Measurements from ENCODE around the gene CPM. TPM values are rescaled to one million over a fixed set of nuclear protein-coding genes. Genes with fewer than 3 reads are reported as not detected.

CPM gene
- total RNA-seq, 1 experiment from 2014 or later: 0.96 TPM

- TF ChIP-seq TEAD4 (CRISPR knock-in tag; IDR thresholded peaks at IDR 0.05) (no peak), ATF2 (CRISPR knock-in tag; IDR thresholded peaks at IDR 0.05; ENCODE audit: borderline replicate concordance, low read depth) (no peak), ZNF425 (CRISPR knock-in tag; conservative IDR thresholded peaks at IDR 0.05) (no peak), ZNF121 (CRISPR knock-in tag; IDR thresholded peaks at IDR 0.05) (no peak), ELF4 (CRISPR knock-in tag; IDR thresholded peaks at IDR 0.05; ENCODE audit: low read depth) (no peak), MLX (CRISPR knock-in tag; IDR thresholded peaks at IDR 0.05) (no peak), NR3C1 (CRISPR knock-in tag; conservative IDR thresholded peaks at IDR 0.05; ENCODE audit: low read depth) (no peak), CTCF (IDR thresholded peaks at IDR 0.05) (no peak), OVOL2 (CRISPR knock-in tag; IDR thresholded peaks at IDR 0.05; ENCODE audit: borderline replicate concordance) (no peak), SMAD3 (CRISPR knock-in tag; IDR thresholded peaks at IDR 0.05; ENCODE audit: borderline replicate concordance) (no peak), HMGXB4 (CRISPR knock-in tag; IDR thresholded peaks at IDR 0.05) (no peak), JAZF1 (CRISPR knock-in tag; IDR thresholded peaks at IDR 0.05) (no peak), SOX15 (CRISPR knock-in tag; IDR thresholded peaks at IDR 0.05) (no peak), ETV6 (CRISPR knock-in tag; IDR thresholded peaks at IDR 0.05) (no peak)
- Mint-ChIP-seq H3K27me3 (ENCODE audit: low read depth) (no peaks in the 10 kb centered on the region), H3K4me3 (no peak overlapping the region), H3K4me1 (no peaks in the 10 kb centered on the region), H3K9me3 (peaks cover 10% of the 10 kb centered on the region), H3K36me3 (no peaks in the 10 kb centered on the region), H3K27ac (no peak overlapping the region)
- POLR2A ChIA-PET: no interaction called here
- ATAC-seq (no peak), DNase-seq (ENCODE audit: low spot score) (no peak)
- CTCF ChIA-PET: no interaction called here
These were observed 37.3 kb upstream of the CPM start for GRCh38 chr12:68970306-68970705.

GRCh38 chr12:68967046-68967445, 34.1 kb upstream of the CPM start:
- CTCF ChIA-PET: no interaction called here
- ATAC-seq: no peak
- POLR2A ChIA-PET: no interaction called here
- peaks cover 28% of the 10 kb centered on the region for H3K9me3 Mint-ChIP-seq
- no peak overlapping the region for H3K4me3 Mint-ChIP-seq
- H3K4me1 Mint-ChIP-seq: peaks cover 14% of the 10 kb centered on the region
- no peak for TF ChIP-seq EMX1 (CRISPR knock-in tag; IDR thresholded peaks at IDR 0.05)
- no peak for TF ChIP-seq ZNF512 (CRISPR knock-in tag; IDR thresholded peaks at IDR 0.05; ENCODE audit: borderline replicate concordance)
- no peak for TF ChIP-seq ELF4 (CRISPR knock-in tag; IDR thresholded peaks at IDR 0.05; ENCODE audit: low read depth)
- no peak for TF ChIP-seq MAX (CRISPR knock-in tag; IDR thresholded peaks at IDR 0.05)
- TF ChIP-seq IRF2 (CRISPR knock-in tag; IDR thresholded peaks at IDR 0.05; ENCODE audit: borderline replicate concordance, low read depth): no peak
- TF ChIP-seq HMGA2 (CRISPR knock-in tag; IDR thresholded peaks at IDR 0.05): no peak
- TF ChIP-seq NR1H2 (CRISPR knock-in tag; IDR thresholded peaks at IDR 0.05): no peak
- no peak for TF ChIP-seq RELA (CRISPR knock-in tag; IDR thresholded peaks at IDR 0.05; ENCODE audit: borderline replicate concordance)
- H3K36me3 Mint-ChIP-seq: peaks cover 7% of the 10 kb centered on the region; the same call in 1 of the 2 replicates
- H3K27ac Mint-ChIP-seq: no peak overlapping the region
- H3K27me3 Mint-ChIP-seq (ENCODE audit: low read depth): no peaks in the 10 kb centered on the region
- DNase-seq (ENCODE audit: low spot score): no peak

Data from WTC11 (cell line).